Measurements from ENCODE around the gene DCAF11.
A peak's percentile ranks its signal among the peaks of the same experiment; 100 is the strongest.

Gene DCAF11

DNA sequence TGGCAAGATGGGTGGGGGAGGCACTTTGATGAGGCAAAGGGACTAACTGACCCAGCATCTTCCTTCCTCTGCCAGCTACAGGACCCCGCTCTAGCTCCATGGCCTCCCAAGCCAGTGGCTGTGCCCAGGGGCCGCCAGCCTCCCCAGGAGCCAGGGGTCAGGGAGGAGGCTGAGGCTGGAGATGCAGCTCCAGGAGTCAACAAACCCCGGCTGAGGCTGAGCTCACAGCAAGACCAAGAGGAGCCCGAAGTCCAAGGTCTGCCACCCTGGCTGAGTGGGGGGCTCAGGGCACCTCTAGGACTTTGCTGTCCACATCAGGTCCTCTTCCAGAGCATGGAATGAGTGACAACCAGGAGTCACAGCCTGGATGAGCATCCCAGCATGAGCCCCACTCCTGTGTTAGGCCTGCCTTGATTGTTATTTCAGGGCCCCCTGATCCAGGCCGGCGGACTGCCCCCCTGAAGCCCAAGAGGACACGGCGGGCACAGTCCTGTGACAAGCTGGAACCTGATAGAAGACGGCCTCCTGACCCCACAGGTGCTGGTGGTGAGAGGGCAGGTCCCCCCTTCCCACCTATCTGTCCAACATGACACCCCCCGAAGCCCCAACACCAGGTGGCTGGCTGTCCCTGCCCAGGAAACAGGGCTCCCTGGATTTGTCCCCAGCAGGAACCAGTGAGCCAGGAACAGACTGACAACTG is 45.7 kb upstream of the DCAF11 start:
- no peaks in the 10 kb centered on the region for H3K36me3 ChIP-seq (ENCODE audit: control insufficient read depth in 2 of 2, insufficient read depth in 1 of 2, low read length in 2 of 2)
- no peak overlapping the region for H3K4me3 ChIP-seq (ENCODE audit: low read depth, low read length)
- H3K4me1 ChIP-seq (ENCODE audit: control insufficient read depth, insufficient read depth, low read length): no peaks in the 10 kb centered on the region
- CTCF ChIA-PET: interaction anchor here (1.4 to 3.5 kb wide), 2 partner anchors 11 to 40 kb away, joined by 7 to 17 read pairs; no protein-coding TSS in a partner anchor
- TF ChIP-seq ZNF214 (tag by site-specific recombination; IDR thresholded peaks at IDR 0.05; ENCODE audit: borderline replicate concordance): no peak
- TF ChIP-seq ZBTB20 (tag by site-specific recombination; IDR thresholded peaks at IDR 0.05): no peak
- POLR2A ChIA-PET: no interaction called here
- no peak overlapping the region for H3K27ac ChIP-seq (ENCODE audit: extremely low read depth, low read depth, low read length)
- H3K9me3 ChIP-seq (ENCODE audit: control insufficient read depth, insufficient read depth, low read depth, low read length): no peaks in the 10 kb centered on the region

DNA sequence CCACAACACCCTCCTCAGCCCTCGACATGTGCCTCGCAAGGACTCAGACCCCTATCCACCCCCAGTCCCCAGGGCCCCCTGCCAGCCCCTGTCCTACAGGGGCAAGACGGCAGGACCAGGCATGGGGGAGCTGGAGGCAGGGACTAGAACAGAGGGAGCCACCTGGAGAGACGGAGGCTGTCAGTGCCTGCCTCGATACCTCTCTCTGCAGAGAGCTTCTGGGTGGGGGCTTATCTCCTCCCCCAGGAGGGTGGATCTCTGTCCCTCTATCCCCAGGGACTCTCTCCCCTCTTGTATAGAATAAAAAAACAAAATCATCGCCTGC is 45.2 kb upstream of the DCAF11 start:
- Histone ChIP-seq H3K27ac (ENCODE audit: extremely low read depth, low read depth, low read length) (no peak overlapping the region), H3K4me1 (ENCODE audit: control insufficient read depth, insufficient read depth, low read length) (no peaks in the 10 kb centered on the region), H3K4me3 (ENCODE audit: low read depth, low read length) (no peak overlapping the region), H3K9me3 (ENCODE audit: control insufficient read depth, insufficient read depth, low read depth, low read length) (no peaks in the 10 kb centered on the region), H3K36me3 (ENCODE audit: control insufficient read depth in 2 of 2, insufficient read depth in 1 of 2, low read length in 2 of 2) (no peaks in the 10 kb centered on the region)
- ChIA-PET CTCF (interaction anchor here (2.5 to 3.5 kb wide), 2 partner anchors 11 to 21 kb away, joined by 17 read pairs; no protein-coding TSS in a partner anchor), POLR2A (no interaction called here)
- TF ChIP-seq, protein P1, sequence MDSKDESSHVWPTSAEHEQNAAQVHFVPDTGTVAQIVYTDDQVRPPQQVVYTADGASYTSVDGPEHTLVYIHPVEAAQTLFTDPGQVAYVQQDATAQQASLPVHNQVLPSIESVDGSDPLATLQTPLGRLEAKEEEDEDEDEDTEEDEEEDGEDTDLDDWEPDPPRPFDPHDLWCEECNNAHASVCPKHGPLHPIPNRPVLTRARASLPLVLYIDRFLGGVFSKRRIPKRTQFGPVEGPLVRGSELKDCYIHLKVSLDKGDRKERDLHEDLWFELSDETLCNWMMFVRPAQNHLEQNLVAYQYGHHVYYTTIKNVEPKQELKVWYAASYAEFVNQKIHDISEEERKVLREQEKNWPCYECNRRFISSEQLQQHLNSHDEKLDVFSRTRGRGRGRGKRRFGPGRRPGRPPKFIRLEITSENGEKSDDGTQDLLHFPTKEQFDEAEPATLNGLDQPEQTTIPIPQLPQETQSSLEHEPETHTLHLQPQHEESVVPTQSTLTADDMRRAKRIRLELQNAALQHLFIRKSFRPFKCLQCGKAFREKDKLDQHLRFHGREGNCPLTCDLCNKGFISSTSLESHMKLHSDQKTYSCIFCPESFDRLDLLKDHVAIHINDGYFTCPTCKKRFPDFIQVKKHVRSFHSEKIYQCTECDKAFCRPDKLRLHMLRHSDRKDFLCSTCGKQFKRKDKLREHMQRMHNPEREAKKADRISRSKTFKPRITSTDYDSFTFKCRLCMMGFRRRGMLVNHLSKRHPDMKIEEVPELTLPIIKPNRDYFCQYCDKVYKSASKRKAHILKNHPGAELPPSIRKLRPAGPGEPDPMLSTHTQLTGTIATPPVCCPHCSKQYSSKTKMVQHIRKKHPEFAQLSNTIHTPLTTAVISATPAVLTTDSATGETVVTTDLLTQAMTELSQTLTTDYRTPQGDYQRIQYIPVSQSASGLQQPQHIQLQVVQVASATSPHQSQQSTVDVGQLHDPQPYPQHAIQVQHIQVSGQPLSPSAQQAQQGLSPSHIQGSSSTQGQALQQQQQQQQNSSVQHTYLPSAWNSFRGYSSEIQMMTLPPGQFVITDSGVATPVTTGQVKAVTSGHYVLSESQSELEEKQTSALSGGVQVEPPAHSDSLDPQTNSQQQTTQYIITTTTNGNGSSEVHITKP (tag by site-specific recombination; IDR thresholded peaks at IDR 0.05): no peak
- TF ChIP-seq ZNF629 (tag by site-specific recombination; IDR thresholded peaks at IDR 0.05) (no peak), SALL2 (tag by site-specific recombination; IDR thresholded peaks at IDR 0.05; ENCODE audit: borderline replicate concordance) (no peak), BCL11B (tag by site-specific recombination; IDR thresholded peaks at IDR 0.05; ENCODE audit: low read depth) (no peak), ZNF366 (tag by site-specific recombination; conservative IDR thresholded peaks at IDR 0.05) (no peak)

DNA sequence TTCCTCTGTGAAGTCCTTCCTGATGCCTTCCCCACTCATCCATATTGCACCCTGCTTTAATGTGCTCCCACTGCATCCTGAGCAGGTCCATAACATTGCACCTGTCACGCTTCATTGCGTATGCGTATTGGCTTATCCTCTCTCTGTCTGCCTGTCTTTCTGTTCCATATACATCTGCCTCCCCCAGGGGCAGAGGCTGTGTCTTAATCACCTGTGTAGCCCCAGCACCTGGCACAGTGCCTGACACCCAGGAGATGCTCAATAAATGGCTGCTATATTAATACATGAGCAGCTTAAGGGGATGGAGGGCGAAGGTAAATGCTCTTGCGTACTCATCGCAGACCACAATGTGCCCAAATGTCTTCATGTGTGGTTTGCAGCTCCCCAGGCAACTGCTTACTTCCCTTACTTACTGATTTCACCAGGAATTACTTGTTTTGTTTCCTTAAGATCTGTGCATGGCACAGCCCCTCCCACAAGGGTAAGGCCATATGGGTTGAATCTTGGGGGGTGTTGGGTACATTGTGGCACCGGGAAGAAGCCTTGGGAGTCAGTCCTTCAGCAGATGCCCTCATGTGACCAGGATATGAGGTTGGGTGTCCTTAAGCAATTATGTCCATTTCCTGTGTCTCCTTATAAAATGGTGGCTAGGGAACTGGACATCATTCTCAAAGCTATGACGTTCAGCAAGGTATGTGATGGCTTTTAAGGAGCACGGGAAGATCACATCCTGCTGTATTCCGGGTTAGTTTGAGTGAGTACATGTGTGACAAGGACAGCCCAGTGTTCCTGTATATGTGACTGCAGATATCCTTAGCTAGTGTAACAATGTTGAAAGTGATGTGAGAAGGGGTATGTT is 44.1 kb upstream of the DCAF11 start:
- H3K9me3 ChIP-seq (ENCODE audit: control insufficient read depth, insufficient read depth, low read depth, low read length): no peaks in the 10 kb centered on the region
- ChIA-PET POLR2A (interaction anchor here (1.2 kb wide), 1 partner anchor 23 kb away, joined by 4 read pairs; the partner anchor contains the start of gene PCK2), CTCF (interaction anchor here (0.9 to 3.5 kb wide), 3 partner anchors 10 to 19 kb away, joined by 4 to 17 read pairs (median 17); no protein-coding TSS in a partner anchor)
- H3K27ac ChIP-seq (ENCODE audit: extremely low read depth, low read depth, low read length): no peak overlapping the region
- no peak overlapping the region for H3K4me3 ChIP-seq (ENCODE audit: low read depth, low read length)
- H3K4me1 ChIP-seq (ENCODE audit: control insufficient read depth, insufficient read depth, low read length): no peaks in the 10 kb centered on the region
- TF ChIP-seq GLI2 (tag by site-specific recombination; IDR thresholded peaks at IDR 0.05; ENCODE audit: borderline replicate concordance, low read depth) (no peak), ZNF529 (tag by site-specific recombination; IDR thresholded peaks at IDR 0.05; ENCODE audit: insufficient replicate concordance) (no peak), ZNF621 (tag by site-specific recombination; IDR thresholded peaks at IDR 0.05) (no peak), ZNF600 (tag by site-specific recombination; IDR thresholded peaks at IDR 0.05) (peak; percentile 17; the same call in 1 of the 2 replicates), HOXA7 (CRISPR knock-in tag; IDR thresholded peaks at IDR 0.05; ENCODE audit: borderline replicate concordance) (no peak), ZNF768 (tag by site-specific recombination; IDR thresholded peaks at IDR 0.05) (no peak)
- TF ChIP-seq, protein P1 (tag by site-specific recombination; IDR thresholded peaks at IDR 0.05): peak; percentile 47
- H3K36me3 ChIP-seq (ENCODE audit: control insufficient read depth in 2 of 2, insufficient read depth in 1 of 2, low read length in 2 of 2): no peaks in the 10 kb centered on the region
